ENCODE data around the gene POU2AF1. TPM values are rescaled to one million over a fixed set of nuclear protein-coding genes. Genes with fewer than 3 reads are reported as not detected.

POU2AF1 gene
- total and polyA plus RNA-seq, 2 of the 8 experiments (the other 6 are each of a cell fraction or from before 2014, with no cell fraction given) = not detected

GRCh38 chr11:111362887-111363411 is 16.1 kb downstream of the POU2AF1 start:
- no peaks in the 10 kb centered on the region for H3K27me3 ChIP-seq (replicated peaks in 1 of 4; ENCODE audit: control insufficient read depth in 3 of 4, extremely low read depth in 1 of 4, insufficient read depth in 3 of 4, low read length in 3 of 4)
- WGBS, 2 experiments (ENCODE audit: extremely low coverage in 1 of 2, insufficient coverage in 1 of 2, insufficient read length in 1 of 2, insufficient replicate concordance in 2 of 2, low coverage in 1 of 2, low lambda C conversion rate in 2 of 2, missing lambda C conversion rate in 1 of 2) = 91% methylated on average over 9 of the region's 9 CpGs; no CpG with 5 or more reads in 1 of the 2 experiments
- no peak overlapping the region for H2BK5ac ChIP-seq (ENCODE audit: low read depth, low read length)
- H3K9me3 ChIP-seq (ENCODE audit: insufficient read depth in 2 of 2, low read depth in 1 of 2, low read length in 1 of 2) = no peaks in the 10 kb centered on the region
- ChIA-PET CTCF (ENCODE audit: partially characterized antibody) (interaction anchor here (0.7 to 2.7 kb wide), 5 partner anchors 8 to 515 kb away, joined by 3 to 8 read pairs (median 3); no protein-coding TSS in a partner anchor), POLR2A (ENCODE audit: partially characterized antibody) (no interaction called here)
- no peak overlapping the region for H2BK15ac ChIP-seq (ENCODE audit: low read length)
- no peak overlapping the region for H2BK20ac ChIP-seq (ENCODE audit: low read length)
- H3K23me2 ChIP-seq (ENCODE audit: low read depth, low read length) = peaks cover 4% of the 10 kb centered on the region; the same call in 1 of the 2 replicates
- H3K27ac ChIP-seq (ENCODE audit: low read depth, low read length) = no peak overlapping the region
- no peaks in the 10 kb centered on the region for H3K36me3 ChIP-seq (ENCODE audit: control insufficient read depth in 2 of 4, insufficient read depth in 4 of 4, low read length in 3 of 4)
- H3K79me1 ChIP-seq (ENCODE audit: low read depth, low read length) = no peaks in the 10 kb centered on the region
- no peak overlapping the region for H4K5ac ChIP-seq (ENCODE audit: insufficient read length, low read depth, low read length)
- H4K8ac ChIP-seq (ENCODE audit: extremely low read depth, insufficient read depth, low read length) = no peak overlapping the region
- H3K14ac ChIP-seq (ENCODE audit: insufficient read length) = no peak overlapping the region
- FAIRE-seq (no peak), DNase-seq (ENCODE audit: low read depth in 1 of 2, low spot score in 2 of 2) (no peak)
- H3K4me3 ChIP-seq (ENCODE audit: extremely low read depth in 1 of 4, insufficient read depth in 2 of 4, low read depth in 3 of 4, low read length in 4 of 4) = no peak overlapping the region
- no peak overlapping the region for H3K9ac ChIP-seq (replicated peaks in 1 of 4; ENCODE audit: extremely low read depth in 1 of 4, low read depth in 3 of 4, low read length in 3 of 4)
- no peak overlapping the region for H2AFZ ChIP-seq (ENCODE audit: low read length)
- H2BK120ac ChIP-seq (replicated peaks; ENCODE audit: low read depth, low read length) = no peak overlapping the region
- H2AK5ac ChIP-seq (ENCODE audit: low read depth, low read length) = no peak overlapping the region
- H4K20me1 ChIP-seq (replicated peaks in 1 of 2; ENCODE audit: control insufficient read depth in 1 of 2, insufficient read depth in 2 of 2, low read length in 2 of 2) = peaks cover 0 to 4% of the 10 kb centered on the region in 2 experiments
- TF ChIP-seq BRCA1 (IDR thresholded peaks at IDR 0.05; ENCODE audit: low read depth, low read length) = no peak
- H2BK12ac ChIP-seq (ENCODE audit: low read depth, low read length) = no peak overlapping the region
- H3K4ac ChIP-seq (replicated peaks; ENCODE audit: insufficient read length, low read depth, low read length) = no peak overlapping the region
- H3K4me1 ChIP-seq (replicated peaks in 1 of 4; ENCODE audit: control insufficient read depth in 3 of 4, insufficient read depth in 4 of 4, low read length in 3 of 4) = no peaks in the 10 kb centered on the region
- no peak overlapping the region for H4K91ac ChIP-seq (replicated peaks; ENCODE audit: insufficient read length, low read length)
- H3K4me2 ChIP-seq (ENCODE audit: insufficient read depth in 1 of 2, low read depth in 2 of 2, low read length in 2 of 2) = no peak overlapping the region
- H3K23ac ChIP-seq (ENCODE audit: insufficient read length) = no peak overlapping the region
- H3K56ac ChIP-seq (replicated peaks; ENCODE audit: insufficient read length, low read depth, low read length) = no peak overlapping the region
- no peaks in the 10 kb centered on the region for H3K79me2 ChIP-seq (ENCODE audit: control insufficient read depth in 1 of 2, insufficient read depth in 2 of 2, low read length in 2 of 2)
- H3K18ac ChIP-seq (ENCODE audit: extremely low read depth, low read length) = no peak overlapping the region

Data from H1 (cell line).